ENCODE data around the gene ZNF525.
"Not testable (repeated sequence)": the region's sequence is repeated elsewhere in the genome, so short reads cannot be mapped to it uniquely, and the experiment has no call there.

ZNF525 gene

GRCh38 chr19:53365134-53365898 lies at the start of gene ZNF525:
Gene ZNF525, plus strand, starts transcription at chr19:53365705. Its CDS starts 6,577 bp downstream, at chr19:53372282.
- peak in 1 of 2 experiments; percentile 13 for DNase-seq

GRCh38 chr19:53328967-53329366 lies 36.5 kb upstream of the ZNF525 start:
- no peak for DNase-seq

GRCh38 chr19:53332484-53332883 lies 33.0 kb upstream of the ZNF525 start:
- no peak for DNase-seq

DNA sequence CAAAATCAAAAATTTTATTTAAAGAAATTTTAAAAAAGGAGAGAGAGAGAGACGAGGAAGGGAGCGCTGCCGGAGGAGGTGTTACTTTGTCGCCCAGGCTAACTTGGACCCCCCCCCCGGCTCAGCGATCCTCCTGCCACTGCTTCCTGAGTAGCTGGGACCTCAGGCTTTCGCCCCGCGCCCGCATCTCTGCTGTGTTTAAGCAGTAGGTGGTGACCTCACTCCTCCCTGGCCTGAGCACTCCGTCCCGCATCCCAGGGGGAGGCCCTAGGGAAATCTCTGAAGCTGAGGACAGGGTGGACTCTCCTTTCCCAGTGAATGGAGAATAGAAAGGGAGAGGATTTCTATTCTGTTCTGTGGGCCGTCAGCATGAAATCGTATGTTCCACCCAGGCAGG lies 32.4 kb upstream of the ZNF525 start:
- no peak for DNase-seq

DNA sequence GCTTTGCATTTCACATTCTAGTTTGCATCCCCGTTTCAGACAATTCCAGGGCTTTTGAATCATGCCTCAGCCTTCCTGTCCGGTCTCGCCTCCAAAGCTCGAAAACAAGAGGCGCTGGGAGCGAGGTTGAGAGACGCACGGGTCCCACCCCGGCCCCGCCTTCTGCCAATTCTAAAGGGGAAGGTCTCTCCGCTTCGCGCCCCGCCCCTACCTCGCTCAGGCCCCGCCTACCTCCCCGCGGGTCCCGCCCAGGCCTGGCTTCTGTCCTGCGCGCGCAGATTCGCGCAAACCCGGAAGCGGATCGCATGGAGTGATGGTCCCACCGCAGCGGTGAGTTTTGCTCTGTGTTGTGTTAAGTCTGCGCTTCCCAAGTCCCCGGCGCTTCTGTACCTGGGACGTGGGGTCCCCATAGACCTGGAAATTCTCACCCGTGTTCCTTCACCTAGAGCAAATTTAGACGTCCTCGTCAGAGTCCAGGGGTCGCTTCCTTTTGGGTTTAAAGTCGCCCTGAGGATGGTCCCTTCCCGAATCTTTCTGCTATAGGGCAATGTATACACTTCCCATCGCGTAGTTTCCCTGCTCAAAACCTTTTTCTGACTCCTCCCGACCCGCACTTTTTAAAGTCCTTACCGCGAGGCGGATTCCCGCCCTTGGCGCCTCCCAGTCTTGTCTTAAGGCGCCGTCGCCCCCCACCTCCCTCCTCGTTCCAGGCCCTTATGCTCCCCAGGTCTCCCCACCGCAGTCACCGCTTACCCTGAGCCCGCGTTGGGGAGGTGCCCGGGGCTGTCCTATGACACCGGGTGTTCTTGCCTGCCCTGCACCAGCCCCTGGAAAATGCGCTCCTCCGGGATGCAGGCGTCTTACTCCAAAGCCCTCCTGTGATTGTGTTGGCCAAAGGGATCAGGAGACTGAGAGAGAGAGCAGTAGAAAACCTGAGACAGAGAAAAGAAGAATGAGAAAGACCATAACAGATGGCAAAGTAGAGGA lies 31.7 kb upstream of the ZNF525 start, which contains the start of gene ZNF845:
ZNF845 (plus strand) TSS at position 287 of the 987 bp plus-strand sequence. CDS start 7,559 bp downstream, outside the sequence.
- DNase-seq = peak; percentile 65 to 85

DNA sequence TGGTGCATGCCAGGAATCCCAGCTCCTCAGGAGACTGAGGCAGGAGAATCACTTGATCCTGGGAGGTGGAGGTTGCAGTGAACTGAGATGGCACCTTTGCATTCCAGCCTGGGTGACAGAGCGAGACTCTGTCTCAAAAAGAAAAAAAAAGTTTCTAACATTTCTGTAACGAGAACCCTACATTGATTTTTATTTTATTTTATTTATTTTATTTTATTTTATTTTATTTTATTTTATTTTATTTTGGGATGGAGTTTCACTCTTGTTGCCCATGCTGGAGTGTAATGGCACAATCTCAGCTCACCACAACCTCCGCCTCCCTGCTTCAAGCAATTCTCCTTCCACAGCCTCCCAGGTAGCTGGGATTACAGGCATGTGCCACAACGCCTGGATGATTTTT lies 21.1 kb upstream of the ZNF525 start:
- not testable (repeated sequence) for DNase-seq

GRCh38 chr19:53355739-53356138 lies 9.8 kb upstream of the ZNF525 start:
- DNase-seq = no peak

- no peak for DNase-seq
Measured at GRCh38 chr19:53357821-53358581, 7.5 kb upstream of the ZNF525 start.

DNA sequence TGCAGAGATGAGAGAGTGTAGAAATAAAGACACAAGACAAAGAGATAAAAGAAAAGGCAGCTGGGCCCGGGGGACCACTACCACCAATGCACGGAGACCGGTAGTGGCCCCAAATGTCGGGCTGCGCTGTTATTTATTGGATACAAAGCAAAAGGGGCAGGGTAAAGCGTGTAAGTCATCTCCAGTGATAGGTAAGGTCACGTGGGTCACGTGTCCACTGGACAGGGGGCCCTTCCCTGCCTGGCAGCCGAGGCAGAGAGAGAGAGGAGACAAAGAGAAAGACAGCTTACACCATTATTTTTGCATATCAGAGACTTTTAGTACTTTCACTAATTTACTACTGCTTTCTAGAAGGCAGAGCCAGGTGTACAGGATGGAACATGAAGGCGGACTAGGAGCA lies 5.4 kb upstream of the ZNF525 start:
- not testable (repeated sequence) for DNase-seq

- no peak for DNase-seq
Measured at GRCh38 chr19:53365899-53366493, 491 bp downstream of the ZNF525 start.

GRCh38 chr19:53372196-53372595 lies 6.7 kb downstream of the ZNF525 start:
- no peak for DNase-seq

DNA sequence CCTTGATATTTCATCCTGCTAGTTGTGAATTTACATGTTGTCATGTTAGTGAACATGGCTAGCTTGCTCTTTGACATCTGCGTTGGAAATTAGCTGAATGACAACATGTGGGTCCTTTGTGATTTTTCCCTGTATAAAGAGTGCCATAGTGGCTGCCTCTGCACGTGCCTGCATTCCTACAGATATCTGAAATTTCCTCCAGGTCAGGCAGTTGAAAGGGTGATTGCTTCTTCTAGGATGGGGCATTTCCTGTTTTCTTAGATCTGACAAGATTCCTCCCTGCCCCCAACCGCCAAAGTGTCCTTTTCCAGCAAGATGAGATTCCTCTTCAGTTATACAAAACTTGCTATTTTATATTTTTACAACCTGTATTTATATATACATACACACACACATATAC lies 8.8 kb downstream of the ZNF525 start:
- DNase-seq = no peak

- DNase-seq = no peak
Measured at GRCh38 chr19:53374743-53375142, 9.2 kb downstream of the ZNF525 start.

DNA sequence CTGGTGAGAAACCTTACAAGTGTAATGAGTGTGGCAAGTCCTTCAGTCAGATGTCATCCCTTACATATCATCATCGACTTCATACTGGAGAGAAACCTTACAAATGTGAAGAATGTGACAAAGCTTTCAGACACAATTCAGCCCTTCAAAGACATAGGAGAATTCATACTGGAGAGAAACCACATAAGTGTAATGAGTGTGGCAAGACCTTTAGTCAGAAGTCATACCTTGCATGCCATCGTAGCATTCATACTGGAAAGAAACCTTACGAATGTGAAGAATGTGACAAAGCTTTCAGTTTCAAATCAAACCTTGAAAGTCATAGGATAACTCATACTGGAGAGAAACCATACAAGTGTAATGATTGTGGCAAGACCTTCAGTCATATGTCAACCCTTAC lies 15.9 kb downstream of the ZNF525 start:
- DNase-seq = no peak

GRCh38 chr19:53388168-53388567 lies 22.7 kb downstream of the ZNF525 start:
- DNase-seq = no peak

- no peak for DNase-seq
Measured at GRCh38 chr19:53388904-53389303, 23.4 kb downstream of the ZNF525 start.

DNA sequence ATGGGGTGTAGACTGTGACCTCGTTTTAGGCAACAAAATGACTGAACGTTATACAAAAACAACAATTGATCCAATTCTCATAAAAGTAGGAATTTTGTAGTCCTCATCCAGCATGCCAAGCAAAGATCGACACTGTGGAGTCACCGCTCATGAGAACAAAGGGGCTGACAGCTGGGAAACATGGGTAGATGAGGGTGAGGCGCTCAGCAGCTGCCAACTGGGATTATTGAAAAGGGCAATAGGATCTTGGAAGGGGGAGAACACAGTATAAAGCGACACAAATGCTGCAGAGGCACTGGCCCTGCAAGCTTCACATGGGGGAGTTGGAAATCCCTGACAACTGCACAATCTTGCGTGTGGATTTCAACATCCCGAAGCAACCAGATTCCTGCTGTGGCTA lies 24.1 kb downstream of the ZNF525 start:
- DNase-seq = no peak

DNA sequence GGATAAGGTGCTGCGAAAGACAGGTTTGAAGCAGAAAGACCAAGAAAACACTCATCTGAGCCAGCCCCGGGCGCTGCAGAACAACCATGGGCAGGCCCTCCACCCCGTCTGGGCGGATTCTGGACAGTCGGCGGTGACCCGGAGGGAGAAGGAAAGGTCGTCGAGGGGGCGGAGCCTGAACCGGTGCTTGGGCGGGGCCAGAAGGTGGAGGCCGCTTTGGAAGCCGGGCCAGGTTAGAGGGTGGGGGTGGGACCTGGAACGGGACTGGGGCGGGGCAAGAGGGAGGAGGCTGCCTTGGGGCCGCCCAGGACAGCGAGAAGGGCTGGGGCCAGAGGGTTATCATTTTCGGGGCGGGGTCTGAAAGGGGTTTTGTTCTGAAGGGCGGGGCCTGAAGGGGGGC lies 24.5 kb downstream of the ZNF525 start:
- no peak for DNase-seq

- no peak for DNase-seq
Measured at GRCh38 chr19:53394522-53394973, 29.0 kb downstream of the ZNF525 start.

DNA sequence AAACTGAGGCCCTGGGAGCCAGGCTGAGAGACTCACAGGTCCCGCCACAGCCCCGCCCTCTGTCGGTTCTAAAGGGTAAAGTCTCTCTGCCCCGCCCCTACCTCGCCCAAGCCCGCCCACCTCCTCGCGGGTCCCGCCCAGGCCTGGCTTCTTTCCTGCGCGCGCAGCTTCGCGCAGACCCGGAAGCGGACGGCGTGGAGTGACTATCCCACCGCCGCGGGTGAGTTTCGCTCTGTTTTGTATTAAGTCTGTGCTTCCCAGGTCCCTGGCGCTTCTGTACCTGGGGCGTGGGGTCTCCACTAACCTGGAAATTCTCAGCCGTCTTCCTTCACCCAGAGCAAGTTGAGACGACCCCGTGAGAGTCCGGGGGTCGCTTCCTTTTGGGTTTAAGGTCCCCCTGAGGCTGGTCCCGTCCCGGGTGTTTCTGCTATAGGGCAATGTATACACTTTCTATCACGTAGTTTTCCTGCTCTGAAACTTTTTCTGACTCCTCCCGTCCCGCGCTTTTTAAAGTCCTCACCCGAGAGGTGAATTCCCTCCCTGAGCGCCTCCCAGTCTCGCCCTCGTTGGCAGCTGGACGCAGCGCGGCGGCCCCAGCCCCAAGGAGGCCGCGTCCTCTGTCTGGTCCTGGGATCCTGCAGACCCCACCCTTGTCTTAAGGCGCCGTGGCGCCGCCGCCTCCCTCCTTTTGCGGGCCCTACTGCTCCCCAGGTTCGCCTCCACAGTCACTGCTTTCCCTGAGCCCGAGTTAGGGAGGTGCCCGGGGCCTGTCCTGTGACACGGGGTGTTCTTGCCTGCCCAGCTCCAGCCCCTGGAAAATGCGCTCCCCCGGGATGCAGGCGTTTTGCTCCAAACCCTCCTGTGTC lies 29.7 kb downstream of the ZNF525 start, which contains the start of gene ZNF765:
ZNF765 (plus strand) TSS at position 176 of the 866 bp plus-strand sequence. CDS start 2,867 bp downstream, outside the sequence.
- DNase-seq = peak; percentile 33 to 73

Measured in SW 1271 (cell line).